K562 (cell line): ENCODE data around the gene ZNHIT1. TPM values are rescaled to one million over a fixed set of nuclear protein-coding genes. Genes with fewer than 3 reads are reported as not detected.

Source experiments
- ETS2 ChIP-seq: IDR thresholded peaks from 2 replicates; pipeline ENCODE4 v1.6.1; 2016; ENCODE audit warnings: borderline replicate concordance, missing genetic modification characterization, mild to moderate bottlenecking, moderate library complexity, missing compliant biosample characterization; ENCODE audit not compliant: poor library complexity, severe bottlenecking
- EWSR1 ChIP-seq: fragments of 450-650 bp; IDR thresholded peaks from 2 replicates; pipeline ENCODE4 v1.6.1; 2018; ENCODE audit warnings: borderline replicate concordance, mild to moderate bottlenecking, low read depth, moderate library complexity; ENCODE audit not compliant: partially characterized antibody
- FOXM1 ChIP-seq, 2 experiments: fragments of 450-650 bp in 1 of 2; sonication (generic) in 1 of 2; formaldehyde crosslinking in 1 of 2; IDR thresholded peaks; 2 replicates each; pipeline versions ENCODE4 v1.6.1 to v1.9.0; 2017 to 2022; ENCODE audit warnings: low read depth in 2 of 2, mild to moderate bottlenecking in 2 of 2, missing genetic modification reagents in 1 of 2, moderate library complexity in 1 of 2
- MCM7 ChIP-seq, 2 experiments: fragments of 450-650 bp; IDR thresholded peaks; 2 replicates each; pipeline ENCODE4 v1.6.1; 2016 to 2018
- MYBL2 ChIP-seq, 2 experiments: fragments of 450-650 bp in 1 of 2; sonication (generic) in 1 of 2; formaldehyde crosslinking in 1 of 2; IDR thresholded peaks; 2 replicates each; pipeline versions ENCODE4 v1.6.1 to v1.8.1; 2017 to 2022; ENCODE audit warnings: borderline replicate concordance in 1 of 2, inconsistent platforms in 1 of 2, low read depth in 1 of 2, mild to moderate bottlenecking in 1 of 2, missing genetic modification reagents in 1 of 2, moderate library complexity in 1 of 2
- NR1H2 ChIP-seq: sonication (generic); formaldehyde crosslinking; IDR thresholded peaks from 2 replicates; pipeline ENCODE4 v1.4.0; 2020; ENCODE audit warnings: mild to moderate bottlenecking, missing genetic modification reagents
- PRMT5 ChIP-seq: sonication (generic); formaldehyde crosslinking; IDR thresholded peaks from 2 replicates; pipeline ENCODE4 v1.5.0; 2020; ENCODE audit warnings: missing genetic modification reagents
- PYGO2 ChIP-seq: fragments of 450-650 bp; IDR thresholded peaks from 2 replicates; pipeline ENCODE4 v1.6.1; 2016; ENCODE audit warnings: mild to moderate bottlenecking, missing genetic modification characterization, moderate library complexity, missing compliant biosample characterization
- RFX7 ChIP-seq: fragments of 250-450 bp; sonication (Bioruptor Pico); IDR thresholded peaks from 2 replicates; pipeline ENCODE4 v1.5.1; 2021; ENCODE audit warnings: mild to moderate bottlenecking
- ZNF707 ChIP-seq: fragments of 250-450 bp; sonication (Bioruptor Pico); conservative IDR thresholded peaks from 2 replicates; pipeline ENCODE4 v1.8.0; 2022; ENCODE audit warnings: inconsistent platforms, mild to moderate bottlenecking, moderate library complexity
- polyA plus RNA-seq, 8 experiments: library from polyadenylated mRNA; depleted of rRNA in 4 of 8; stranded (reverse) in 5 of 8; unstranded in 3 of 8; fragments of >200 nt; fragmentation: Nextera tagmentation in 2 of 8; fragmentation: Illumina TruSeq in 1 of 8; extraction: Ambion mirVana in 2 of 8; extraction: Trizol in 1 of 8; gene quantifications; 2 replicates each; pipeline versions ENCODE4 v1.2.1 to v1.2.3, GENCODE V29; 2011 to 2014; ENCODE audit warnings: inconsistent platforms in 1 of 8, missing spikeins in 1 of 8
- total RNA-seq, 7 experiments: library from RNA; depleted of rRNA in 6 of 7; stranded (reverse); fragments of >200 nt in 6 of 7; fragmentation: Illumina TruSeq in 2 of 7; extraction: Trizol in 2 of 7; gene quantifications; 2 replicates each; pipeline versions ENCODE4 v1.2.1 to v1.2.3, GENCODE V29; 2011 to 2021; ENCODE audit warnings: low replicate concordance in 1 of 7
- TF ChIP-seq, protein P1 (sequence below), 2 experiments: IDR thresholded peaks; 2 replicates each; pipeline ENCODE4 v1.6.1; 2011; ENCODE audit warnings: borderline replicate concordance in 1 of 2, control low read depth in 1 of 2, low read depth in 1 of 2, low read length in 1 of 2, mild to moderate bottlenecking in 1 of 2, mixed read lengths in 1 of 2, moderate library complexity in 1 of 2; ENCODE audit not compliant: insufficient read depth in 1 of 2, insufficient read length in 1 of 2, poor library complexity in 1 of 2, severe bottlenecking in 1 of 2; ENCODE audit errors: extremely low read depth in 1 of 2
- TF ChIP-seq, protein P2 (sequence below): fragments of 450-650 bp; conservative IDR thresholded peaks from 2 replicates; pipeline ENCODE4 v1.6.1; 2016; ENCODE audit warnings: missing genetic modification characterization, low read depth, mild to moderate bottlenecking, control low read depth, missing compliant biosample characterization
- TF ChIP-seq, protein P3 (sequence below): sonication (generic); formaldehyde crosslinking; IDR thresholded peaks from 2 replicates; pipeline ENCODE4 v1.5.0; 2020; ENCODE audit warnings: missing genetic modification reagents
- TF ChIP-seq, protein P4 (sequence below): fragments of 450-650 bp; IDR thresholded peaks from 2 replicates; pipeline ENCODE4 v1.6.1; 2014; ENCODE audit warnings: low read depth, mild to moderate bottlenecking, moderate library complexity, borderline replicate concordance

Gene ZNHIT1
- total and polyA plus RNA-seq, 9 of the 15 experiments (the other 6 are each of a cell fraction or from before 2014, with no cell fraction given) = 6.4 to 162 (median 70.1) TPM

DNA sequence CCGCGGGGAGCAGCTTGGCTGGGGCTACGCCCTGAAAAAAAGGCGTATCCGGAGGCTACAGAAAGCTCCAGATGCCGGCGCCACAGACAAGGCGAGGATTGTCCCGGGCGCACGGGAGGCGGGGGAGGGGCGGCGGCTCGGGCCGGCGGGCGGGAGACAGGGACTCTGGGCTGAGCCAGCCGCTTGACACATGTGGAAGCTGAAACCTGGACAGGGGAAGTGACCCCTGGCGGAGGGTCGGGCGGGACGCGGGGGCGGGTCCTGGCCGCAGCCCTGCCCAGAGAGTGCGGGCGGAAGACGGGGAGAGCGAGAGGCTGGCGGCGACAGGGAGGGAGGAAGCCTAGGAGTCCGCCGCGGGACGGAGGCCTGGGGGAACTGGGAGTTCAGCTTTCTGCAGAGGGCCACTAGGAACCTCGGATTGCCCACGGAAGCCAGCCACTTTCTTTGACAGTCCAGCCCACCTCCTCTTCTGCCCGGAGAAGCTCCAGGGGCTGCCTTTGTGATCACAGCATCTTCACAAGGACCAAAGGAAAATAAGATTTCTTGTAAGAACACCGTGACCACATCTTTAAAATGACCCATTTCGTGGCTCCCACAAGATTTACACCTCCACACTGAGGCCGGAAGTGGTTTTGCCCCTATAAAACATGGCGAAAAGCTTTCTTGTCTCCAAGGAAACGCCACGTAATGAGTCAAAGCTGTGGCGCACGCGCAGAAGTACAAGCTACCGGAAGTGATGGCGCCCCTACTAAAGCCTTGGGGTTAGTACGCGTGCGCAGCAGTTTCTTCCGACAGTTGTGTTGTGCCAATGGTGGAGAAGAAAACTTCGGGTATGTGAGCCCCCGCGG is at the start of gene ZNHIT1, which contains the start of gene PLOD3 (continued):
- TF ChIP-seq ZNF707 (CRISPR knock-in tag) (no peak), MYBL2 (IDR thresholded peaks at IDR 0.05; ENCODE audit: low read depth) (no peak), MYBL2 (CRISPR knock-in tag; IDR thresholded peaks at IDR 0.05; ENCODE audit: borderline replicate concordance) (no peak), PRMT5 (no peak), RFX7 (no peak), NR1H2 (no peak), MCM7 (IDR thresholded peaks at IDR 0.05) (no peak), ETS2 (tag) (no peak), EWSR1 (no peak), FOXM1 (IDR thresholded peaks at IDR 0.05; ENCODE audit: low read depth) (no peak), FOXM1 (CRISPR knock-in tag; IDR thresholded peaks at IDR 0.05; ENCODE audit: low read depth) (peak; percentile 60), PYGO2 (tag) (no peak)
- TF ChIP-seq, protein P1, sequence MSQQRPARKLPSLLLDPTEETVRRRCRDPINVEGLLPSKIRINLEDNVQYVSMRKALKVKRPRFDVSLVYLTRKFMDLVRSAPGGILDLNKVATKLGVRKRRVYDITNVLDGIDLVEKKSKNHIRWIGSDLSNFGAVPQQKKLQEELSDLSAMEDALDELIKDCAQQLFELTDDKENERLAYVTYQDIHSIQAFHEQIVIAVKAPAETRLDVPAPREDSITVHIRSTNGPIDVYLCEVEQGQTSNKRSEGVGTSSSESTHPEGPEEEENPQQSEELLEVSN (IDR thresholded peaks at IDR 0.05; ENCODE audit: borderline replicate concordance in 1 of 2, extremely low read depth in 1 of 2, insufficient read depth in 1 of 2, insufficient read length in 1 of 2, low read depth in 1 of 2, low read length in 1 of 2, poor library complexity in 1 of 2, severe bottlenecking in 1 of 2) = peak; percentile 18 to 79
- TF ChIP-seq, protein P2, sequence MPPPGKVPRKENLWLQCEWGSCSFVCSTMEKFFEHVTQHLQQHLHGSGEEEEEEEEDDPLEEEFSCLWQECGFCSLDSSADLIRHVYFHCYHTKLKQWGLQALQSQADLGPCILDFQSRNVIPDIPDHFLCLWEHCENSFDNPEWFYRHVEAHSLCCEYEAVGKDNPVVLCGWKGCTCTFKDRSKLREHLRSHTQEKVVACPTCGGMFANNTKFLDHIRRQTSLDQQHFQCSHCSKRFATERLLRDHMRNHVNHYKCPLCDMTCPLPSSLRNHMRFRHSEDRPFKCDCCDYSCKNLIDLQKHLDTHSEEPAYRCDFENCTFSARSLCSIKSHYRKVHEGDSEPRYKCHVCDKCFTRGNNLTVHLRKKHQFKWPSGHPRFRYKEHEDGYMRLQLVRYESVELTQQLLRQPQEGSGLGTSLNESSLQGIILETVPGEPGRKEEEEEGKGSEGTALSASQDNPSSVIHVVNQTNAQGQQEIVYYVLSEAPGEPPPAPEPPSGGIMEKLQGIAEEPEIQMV = no peak
- TF ChIP-seq, protein P3, sequence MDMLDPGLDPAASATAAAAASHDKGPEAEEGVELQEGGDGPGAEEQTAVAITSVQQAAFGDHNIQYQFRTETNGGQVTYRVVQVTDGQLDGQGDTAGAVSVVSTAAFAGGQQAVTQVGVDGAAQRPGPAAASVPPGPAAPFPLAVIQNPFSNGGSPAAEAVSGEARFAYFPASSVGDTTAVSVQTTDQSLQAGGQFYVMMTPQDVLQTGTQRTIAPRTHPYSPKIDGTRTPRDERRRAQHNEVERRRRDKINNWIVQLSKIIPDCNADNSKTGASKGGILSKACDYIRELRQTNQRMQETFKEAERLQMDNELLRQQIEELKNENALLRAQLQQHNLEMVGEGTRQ (CRISPR knock-in tag) = no peak
- TF ChIP-seq, protein P4, sequence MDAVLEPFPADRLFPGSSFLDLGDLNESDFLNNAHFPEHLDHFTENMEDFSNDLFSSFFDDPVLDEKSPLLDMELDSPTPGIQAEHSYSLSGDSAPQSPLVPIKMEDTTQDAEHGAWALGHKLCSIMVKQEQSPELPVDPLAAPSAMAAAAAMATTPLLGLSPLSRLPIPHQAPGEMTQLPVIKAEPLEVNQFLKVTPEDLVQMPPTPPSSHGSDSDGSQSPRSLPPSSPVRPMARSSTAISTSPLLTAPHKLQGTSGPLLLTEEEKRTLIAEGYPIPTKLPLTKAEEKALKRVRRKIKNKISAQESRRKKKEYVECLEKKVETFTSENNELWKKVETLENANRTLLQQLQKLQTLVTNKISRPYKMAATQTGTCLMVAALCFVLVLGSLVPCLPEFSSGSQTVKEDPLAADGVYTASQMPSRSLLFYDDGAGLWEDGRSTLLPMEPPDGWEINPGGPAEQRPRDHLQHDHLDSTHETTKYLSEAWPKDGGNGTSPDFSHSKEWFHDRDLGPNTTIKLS = peak; percentile 85
